ENCODE measurements around the gene NHS. TPM values are rescaled to one million over a fixed set of nuclear protein-coding genes. Genes with fewer than 3 reads are reported as not detected.

NHS gene
- total RNA-seq, 1 experiment from 2014 or later: 6.2 TPM

DNA sequence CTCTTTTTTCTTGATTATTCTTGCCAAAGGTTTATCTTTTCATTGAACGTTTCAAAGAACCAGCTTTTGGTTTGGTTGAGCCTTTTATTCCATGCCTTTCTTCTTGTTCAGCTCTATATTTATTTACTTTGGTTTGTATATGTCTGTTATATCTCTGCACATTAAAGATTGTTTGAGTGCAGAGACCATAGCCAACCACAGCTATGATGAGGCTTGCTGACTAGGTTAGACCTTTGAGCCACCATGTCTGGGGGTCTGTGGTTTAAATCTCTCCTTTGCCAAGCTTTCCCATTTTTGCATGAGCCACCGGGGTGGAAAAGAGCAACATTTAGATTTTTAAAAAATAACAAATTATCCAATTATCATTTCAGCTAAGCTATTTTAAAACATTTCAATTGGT is 96.1 kb downstream of the NHS start:
- Mint-ChIP-seq H3K27ac (ENCODE audit: low read depth, unreplicated experiment) (no peak overlapping the region), H3K36me3 (ENCODE audit: insufficient read depth, unreplicated experiment) (no peaks in the 10 kb centered on the region), H3K4me1 (ENCODE audit: insufficient read depth, unreplicated experiment) (peaks cover 6% of the 10 kb centered on the region), H3K4me3 (ENCODE audit: unreplicated experiment) (no peak overlapping the region), H3K27me3 (ENCODE audit: insufficient read depth, unreplicated experiment) (peaks cover 15% of the 10 kb centered on the region), H3K9me3 (ENCODE audit: unreplicated experiment) (no peaks in the 10 kb centered on the region)
- CTCF ChIA-PET: interaction anchor here (0.6 kb wide), 1 partner anchor 371 kb away, joined by 3 read pairs; no protein-coding TSS in a partner anchor
- BruUV-seq (replicated peaks): no TSS peak
- POLR2A ChIA-PET: no interaction called here
- TF ChIP-seq, protein P1, sequence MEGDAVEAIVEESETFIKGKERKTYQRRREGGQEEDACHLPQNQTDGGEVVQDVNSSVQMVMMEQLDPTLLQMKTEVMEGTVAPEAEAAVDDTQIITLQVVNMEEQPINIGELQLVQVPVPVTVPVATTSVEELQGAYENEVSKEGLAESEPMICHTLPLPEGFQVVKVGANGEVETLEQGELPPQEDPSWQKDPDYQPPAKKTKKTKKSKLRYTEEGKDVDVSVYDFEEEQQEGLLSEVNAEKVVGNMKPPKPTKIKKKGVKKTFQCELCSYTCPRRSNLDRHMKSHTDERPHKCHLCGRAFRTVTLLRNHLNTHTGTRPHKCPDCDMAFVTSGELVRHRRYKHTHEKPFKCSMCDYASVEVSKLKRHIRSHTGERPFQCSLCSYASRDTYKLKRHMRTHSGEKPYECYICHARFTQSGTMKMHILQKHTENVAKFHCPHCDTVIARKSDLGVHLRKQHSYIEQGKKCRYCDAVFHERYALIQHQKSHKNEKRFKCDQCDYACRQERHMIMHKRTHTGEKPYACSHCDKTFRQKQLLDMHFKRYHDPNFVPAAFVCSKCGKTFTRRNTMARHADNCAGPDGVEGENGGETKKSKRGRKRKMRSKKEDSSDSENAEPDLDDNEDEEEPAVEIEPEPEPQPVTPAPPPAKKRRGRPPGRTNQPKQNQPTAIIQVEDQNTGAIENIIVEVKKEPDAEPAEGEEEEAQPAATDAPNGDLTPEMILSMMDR (IDR thresholded peaks at IDR 0.05; ENCODE audit: unreplicated experiment): no peak
- intact Hi-C loops (cut with micrococcal nuclease): loop anchor here (10.0 kb wide), 1 partner anchor 96 kb away; the partner anchor contains the start of gene NHS
- no peak for DNase-seq (ENCODE audit: unreplicated experiment)

DNA sequence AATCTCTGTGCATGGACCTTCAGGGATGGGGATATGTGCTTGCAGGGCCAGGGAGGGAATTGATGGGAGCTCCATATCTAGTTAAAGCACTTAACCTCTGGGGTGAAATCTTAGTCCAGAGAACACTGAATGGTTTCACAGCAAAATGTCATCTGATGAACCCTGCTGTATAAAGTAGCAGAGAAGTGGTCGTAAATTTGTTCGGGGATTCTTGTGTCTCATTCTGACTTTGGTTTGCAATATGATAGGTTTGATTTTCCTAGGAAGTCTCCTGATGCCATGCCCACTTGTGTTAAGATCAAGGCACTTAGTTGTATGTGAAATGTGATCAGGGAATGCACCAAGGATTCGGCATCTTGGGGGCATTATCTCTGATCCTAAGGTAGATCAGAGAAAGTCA is 96.9 kb downstream of the NHS start:
- CTCF ChIA-PET: interaction anchor here (0.6 kb wide), 1 partner anchor 659 kb away, joined by 3 read pairs; no protein-coding TSS in a partner anchor
- no peak for DNase-seq (ENCODE audit: unreplicated experiment)
- intact Hi-C loops (cut with micrococcal nuclease): loop anchor here (10.0 kb wide), 1 partner anchor 97 kb away; the partner anchor contains the start of gene NHS
- Mint-ChIP-seq H3K36me3 (ENCODE audit: insufficient read depth, unreplicated experiment) (no peaks in the 10 kb centered on the region), H3K4me1 (ENCODE audit: insufficient read depth, unreplicated experiment) (peaks cover 6% of the 10 kb centered on the region), H3K27me3 (ENCODE audit: insufficient read depth, unreplicated experiment) (peaks cover 11% of the 10 kb centered on the region), H3K9me3 (ENCODE audit: unreplicated experiment) (no peaks in the 10 kb centered on the region), H3K27ac (ENCODE audit: low read depth, unreplicated experiment) (no peak overlapping the region), H3K4me3 (ENCODE audit: unreplicated experiment) (no peak overlapping the region)
- TF ChIP-seq, protein P1 (IDR thresholded peaks at IDR 0.05; ENCODE audit: unreplicated experiment): no peak
- BruUV-seq (replicated peaks): no TSS peak
- POLR2A ChIA-PET: no interaction called here

DNA sequence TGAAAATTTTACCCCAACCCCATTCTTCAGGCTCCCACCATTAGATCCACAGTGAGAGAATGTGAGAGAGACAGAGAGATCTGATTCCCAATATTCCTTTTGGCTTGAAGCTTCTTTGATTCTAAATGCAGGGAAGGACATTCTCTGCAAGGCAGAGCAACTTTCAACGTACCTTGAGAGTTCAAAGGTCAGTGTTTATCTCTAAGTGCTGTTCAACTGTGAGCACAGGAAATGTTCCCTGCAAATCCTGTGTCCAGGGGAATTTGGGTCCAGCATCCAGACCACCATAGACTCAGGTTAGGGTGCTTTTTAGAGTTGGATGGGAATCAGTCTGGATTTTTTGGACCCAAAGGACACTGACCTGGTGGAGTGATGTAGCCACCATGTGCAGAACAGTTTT is 97.4 kb downstream of the NHS start:
- no TSS peak for BruUV-seq (replicated peaks)
- peaks cover 6% of the 10 kb centered on the region for H3K4me1 Mint-ChIP-seq (ENCODE audit: insufficient read depth, unreplicated experiment)
- no peak overlapping the region for H3K4me3 Mint-ChIP-seq (ENCODE audit: unreplicated experiment)
- ChIA-PET CTCF (interaction anchor here (0.6 kb wide), 1 partner anchor 659 kb away, joined by 3 read pairs; no protein-coding TSS in a partner anchor), POLR2A (no interaction called here)
- no peaks in the 10 kb centered on the region for H3K36me3 Mint-ChIP-seq (ENCODE audit: insufficient read depth, unreplicated experiment)
- intact Hi-C loops (cut with micrococcal nuclease): loop anchor here (10.0 kb wide), 1 partner anchor 98 kb away; the partner anchor contains the start of gene NHS
- H3K27me3 Mint-ChIP-seq (ENCODE audit: insufficient read depth, unreplicated experiment): peaks cover 11% of the 10 kb centered on the region
- TF ChIP-seq, protein P1 (IDR thresholded peaks at IDR 0.05; ENCODE audit: unreplicated experiment): no peak
- DNase-seq (ENCODE audit: unreplicated experiment): no peak
- H3K9me3 Mint-ChIP-seq (ENCODE audit: unreplicated experiment): no peaks in the 10 kb centered on the region
- H3K27ac Mint-ChIP-seq (ENCODE audit: low read depth, unreplicated experiment): no peak overlapping the region

DNA sequence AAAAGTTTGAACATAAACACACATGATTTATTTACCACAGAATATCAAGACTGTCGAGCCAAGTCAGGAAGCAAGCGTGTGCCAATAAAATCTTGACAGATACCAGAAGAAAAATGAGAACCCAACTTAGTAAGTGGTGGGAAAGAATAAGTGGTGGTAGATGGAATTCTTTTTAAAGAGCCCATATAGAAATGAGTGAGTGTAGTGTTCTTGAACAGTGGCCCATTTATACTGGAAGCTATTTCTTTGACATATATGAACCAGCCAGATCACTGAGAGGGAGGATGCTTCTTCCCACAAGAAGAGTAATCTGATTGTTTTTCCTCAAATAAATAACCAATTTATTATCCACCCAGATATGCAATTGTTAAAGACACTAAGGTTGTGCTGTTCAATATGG is 98.0 kb downstream of the NHS start:
- CTCF ChIA-PET: no interaction called here
- POLR2A ChIA-PET: no interaction called here
- Mint-ChIP-seq H3K4me3 (ENCODE audit: unreplicated experiment) (no peak overlapping the region), H3K27me3 (ENCODE audit: insufficient read depth, unreplicated experiment) (peaks cover 11% of the 10 kb centered on the region), H3K36me3 (ENCODE audit: insufficient read depth, unreplicated experiment) (no peaks in the 10 kb centered on the region), H3K4me1 (ENCODE audit: insufficient read depth, unreplicated experiment) (peaks cover 6% of the 10 kb centered on the region), H3K27ac (ENCODE audit: low read depth, unreplicated experiment) (no peak overlapping the region), H3K9me3 (ENCODE audit: unreplicated experiment) (no peaks in the 10 kb centered on the region)
- DNase-seq (ENCODE audit: unreplicated experiment): no peak
- BruUV-seq (replicated peaks): no TSS peak
- intact Hi-C loops (cut with micrococcal nuclease): loop anchor here (10.0 kb wide), 1 partner anchor 98 kb away; the partner anchor contains the start of gene NHS
- TF ChIP-seq, protein P1 (IDR thresholded peaks at IDR 0.05; ENCODE audit: unreplicated experiment): no peak
